ENCODE results near the gene MYO7B.

Gene MYO7B

GRCh38 chr2:127599211-127599610, 63.7 kb downstream of the MYO7B start:
- no peaks in the 10 kb centered on the region for H3K4me1 ChIP-seq
- H3K4me3 ChIP-seq (ENCODE audit: low read depth, low read length) = no peak overlapping the region
- H2AFZ ChIP-seq = no peak overlapping the region
- no peaks in the 10 kb centered on the region for H3K36me3 ChIP-seq (ENCODE audit: control insufficient read depth, insufficient read depth, low read length)
- H3K27ac ChIP-seq = no peak overlapping the region
- H3K9me3 ChIP-seq (ENCODE audit: control insufficient read depth, low read length) = peaks cover 3% of the 10 kb centered on the region
- H3K4me2 ChIP-seq (ENCODE audit: low read length) = no peak overlapping the region
- H3K27me3 ChIP-seq (ENCODE audit: control insufficient read depth, insufficient read depth, low read length) = no peaks in the 10 kb centered on the region
- no peak overlapping the region for H3K9ac ChIP-seq
- TF ChIP-seq CTCF (IDR thresholded peaks at IDR 0.05) = no peak
- no peaks in the 10 kb centered on the region for H3K79me2 ChIP-seq

DNA sequence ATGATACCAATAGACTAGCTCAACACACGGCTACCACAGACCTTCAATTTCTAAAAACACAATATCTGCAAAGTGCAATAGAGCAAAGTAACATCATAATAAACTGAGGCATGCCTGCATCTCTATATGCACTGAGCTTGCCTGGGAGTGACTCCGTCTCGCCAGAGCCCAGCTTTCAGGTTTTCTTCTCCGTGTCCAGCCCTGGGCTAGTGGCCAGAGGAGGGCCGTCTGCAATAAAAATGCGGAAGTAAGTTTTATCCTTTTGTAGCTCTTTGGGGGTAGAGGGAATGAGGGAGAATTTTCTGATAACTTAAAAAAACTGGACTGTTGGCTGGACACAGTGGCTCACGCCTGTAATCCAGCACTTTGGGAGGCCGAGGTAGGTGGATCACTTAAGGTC, 69.5 kb downstream of the MYO7B start:
- Histone ChIP-seq H3K27me3 (ENCODE audit: control insufficient read depth, insufficient read depth, low read length) (no peaks in the 10 kb centered on the region), H3K4me1 (no peaks in the 10 kb centered on the region), H3K4me2 (ENCODE audit: low read length) (no peak overlapping the region), H3K4me3 (ENCODE audit: low read depth, low read length) (no peak overlapping the region), H3K27ac (no peak overlapping the region), H3K79me2 (no peaks in the 10 kb centered on the region), H3K9me3 (ENCODE audit: control insufficient read depth, low read length) (peaks cover 3% of the 10 kb centered on the region), H3K9ac (no peak overlapping the region), H2AFZ (no peak overlapping the region), H3K36me3 (ENCODE audit: control insufficient read depth, insufficient read depth, low read length) (no peaks in the 10 kb centered on the region)
- TF ChIP-seq CTCF (IDR thresholded peaks at IDR 0.05) = no peak

GRCh38 chr2:127605691-127606263, 70.3 kb downstream of the MYO7B start:
- TF ChIP-seq CTCF (IDR thresholded peaks at IDR 0.05) = no peak
- Histone ChIP-seq H3K27ac (no peak overlapping the region), H3K9me3 (ENCODE audit: control insufficient read depth, low read length) (peaks cover 3% of the 10 kb centered on the region), H3K9ac (no peak overlapping the region), H3K4me2 (ENCODE audit: low read length) (no peak overlapping the region), H3K4me3 (ENCODE audit: low read depth, low read length) (no peak overlapping the region), H3K4me1 (no peaks in the 10 kb centered on the region), H3K36me3 (ENCODE audit: control insufficient read depth, insufficient read depth, low read length) (no peaks in the 10 kb centered on the region), H3K27me3 (ENCODE audit: control insufficient read depth, insufficient read depth, low read length) (no peaks in the 10 kb centered on the region), H2AFZ (no peak overlapping the region), H3K79me2 (no peaks in the 10 kb centered on the region)

- Histone ChIP-seq H3K9ac (no peak overlapping the region), H3K79me2 (no peaks in the 10 kb centered on the region), H3K36me3 (ENCODE audit: control insufficient read depth, insufficient read depth, low read length) (no peaks in the 10 kb centered on the region), H3K4me2 (ENCODE audit: low read length) (no peak overlapping the region), H2AFZ (no peak overlapping the region), H3K27me3 (ENCODE audit: control insufficient read depth, insufficient read depth, low read length) (no peaks in the 10 kb centered on the region), H3K4me3 (ENCODE audit: low read depth, low read length) (no peak overlapping the region), H3K4me1 (no peaks in the 10 kb centered on the region), H3K27ac (no peak overlapping the region), H3K9me3 (ENCODE audit: control insufficient read depth, low read length) (peaks cover 3% of the 10 kb centered on the region)
- no peak for TF ChIP-seq CTCF (IDR thresholded peaks at IDR 0.05)
These were observed 71.3 kb downstream of the MYO7B start for GRCh38 chr2:127606625-127607398.

Data from parathyroid adenoma (tissue), 2 donors.